ENCODE measurements around the gene IGSF9B.

GRCh38 chr11:133865466-133865865, 91.3 kb downstream of the IGSF9B start:
- TF ChIP-seq ETV6 (CRISPR knock-in tag; conservative IDR thresholded peaks at IDR 0.05): no peak
- no peak for TF ChIP-seq SIN3A (IDR thresholded peaks at IDR 0.05; ENCODE audit: borderline replicate concordance, low read depth, low read length)
